GM12891 (cell line): ENCODE data around the gene CCDC33.

ENCODE experiments used
- POLR2A ChIP-seq: IDR thresholded peaks from 2 replicates; pipeline ENCODE4 v1.6.1; 2011; ENCODE audit warnings: low read depth, low read length, control low read depth
- POLR2AphosphoS5 ChIP-seq: IDR thresholded peaks from 2 replicates; pipeline ENCODE4 v1.6.1; 2011; ENCODE audit warnings: low read depth, low read length, control low read depth
- SPI1 ChIP-seq: IDR thresholded peaks from 2 replicates; pipeline ENCODE4 v1.6.1; 2011; ENCODE audit warnings: low read depth, low read length, control low read depth
- TAF1 ChIP-seq: IDR thresholded peaks from 2 replicates; pipeline ENCODE4 v1.6.1; 2011; ENCODE audit warnings: low read depth, low read length, control low read depth

GRCh38 chr15:74193299-74193718 is 42.8 kb upstream of the CCDC33 start:
- TF ChIP-seq POLR2A, result no peak
- no peak for TF ChIP-seq SPI1
- no peak for TF ChIP-seq POLR2AphosphoS5
- no peak for TF ChIP-seq TAF1
